Esophagus muscularis mucosa (tissue), 4 donors: Measurements from ENCODE around the gene F7.

ENCODE experiments used
- EP300 ChIP-seq: sonication (generic); formaldehyde crosslinking; IDR thresholded peaks from one replicate; pipeline ENCODE4 v1.6.1; 2017; ENCODE audit warnings: antibody characterized with exemption
- POLR2A ChIP-seq: fragments of 450-650 bp; IDR thresholded peaks from one replicate; pipeline ENCODE4 v1.6.1; 2017; ENCODE audit warnings: antibody characterized with exemption, moderate library complexity, mild to moderate bottlenecking, low read depth
- POLR2AphosphoS5 ChIP-seq, 2 donors: sonication (generic); formaldehyde crosslinking; IDR thresholded peaks; one replicate each; pipeline ENCODE4 v1.6.1; 2017; ENCODE audit warnings: antibody characterized with exemption in 2 of 2
- TF ChIP-seq, protein P1 (sequence below), 3 experiments: fragments of 200-600 bp in 2 of 3; fragments of 450-650 bp in 1 of 3; sonication (generic) in 2 of 3; IDR thresholded peaks; one replicate each; pipeline ENCODE4 v1.5.1; 2017 to 2019; ENCODE audit warnings: antibody characterized with exemption in 3 of 3, mild to moderate bottlenecking in 2 of 3, moderate library complexity in 1 of 3

- TF ChIP-seq, protein P1, sequence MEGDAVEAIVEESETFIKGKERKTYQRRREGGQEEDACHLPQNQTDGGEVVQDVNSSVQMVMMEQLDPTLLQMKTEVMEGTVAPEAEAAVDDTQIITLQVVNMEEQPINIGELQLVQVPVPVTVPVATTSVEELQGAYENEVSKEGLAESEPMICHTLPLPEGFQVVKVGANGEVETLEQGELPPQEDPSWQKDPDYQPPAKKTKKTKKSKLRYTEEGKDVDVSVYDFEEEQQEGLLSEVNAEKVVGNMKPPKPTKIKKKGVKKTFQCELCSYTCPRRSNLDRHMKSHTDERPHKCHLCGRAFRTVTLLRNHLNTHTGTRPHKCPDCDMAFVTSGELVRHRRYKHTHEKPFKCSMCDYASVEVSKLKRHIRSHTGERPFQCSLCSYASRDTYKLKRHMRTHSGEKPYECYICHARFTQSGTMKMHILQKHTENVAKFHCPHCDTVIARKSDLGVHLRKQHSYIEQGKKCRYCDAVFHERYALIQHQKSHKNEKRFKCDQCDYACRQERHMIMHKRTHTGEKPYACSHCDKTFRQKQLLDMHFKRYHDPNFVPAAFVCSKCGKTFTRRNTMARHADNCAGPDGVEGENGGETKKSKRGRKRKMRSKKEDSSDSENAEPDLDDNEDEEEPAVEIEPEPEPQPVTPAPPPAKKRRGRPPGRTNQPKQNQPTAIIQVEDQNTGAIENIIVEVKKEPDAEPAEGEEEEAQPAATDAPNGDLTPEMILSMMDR (IDR thresholded peaks at IDR 0.05): no peak
- TF ChIP-seq POLR2A (no peak), EP300 (no peak), POLR2AphosphoS5 (IDR thresholded peaks at IDR 0.05) (no peak)
Measured at GRCh38 chr13:113115363-113116205, 10.0 kb downstream of the F7 start.
